ENCODE measurements around the gene WIPI1.

The WIPI1 gene

DNA sequence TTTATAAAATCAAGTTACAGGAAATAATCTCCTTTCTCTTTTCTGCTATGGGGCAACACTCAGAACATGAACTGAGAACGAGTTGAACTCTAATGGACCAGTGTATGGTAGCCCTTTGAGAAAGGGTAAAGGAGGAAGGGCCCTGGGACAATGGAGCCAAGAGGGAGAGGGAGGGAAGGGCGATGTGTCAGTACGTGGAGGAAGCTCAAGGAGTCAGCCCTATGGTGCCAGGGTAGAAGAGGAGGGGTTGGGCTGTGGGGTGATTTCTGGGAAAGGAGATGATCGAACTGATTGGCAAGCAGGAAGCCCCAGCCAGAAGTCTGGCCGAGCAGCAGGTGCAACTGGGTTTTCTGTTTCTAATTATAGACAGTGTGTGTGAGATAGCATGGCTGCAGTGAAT lies 4.3 kb upstream of the WIPI1 start:
- DNase-seq (ENCODE audit: low read depth in 1 of 2, low spot score in 1 of 2), result no peak
- Histone ChIP-seq H3K27me3 (ENCODE audit: insufficient read depth, poor library complexity, severe bottlenecking) (no peaks in the 10 kb centered on the region), H3K27ac (replicated peaks) (no peak overlapping the region), H3K4me3 (replicated peaks; ENCODE audit: insufficient read depth, low read length) (no peak overlapping the region)
- TF ChIP-seq, protein P1, sequence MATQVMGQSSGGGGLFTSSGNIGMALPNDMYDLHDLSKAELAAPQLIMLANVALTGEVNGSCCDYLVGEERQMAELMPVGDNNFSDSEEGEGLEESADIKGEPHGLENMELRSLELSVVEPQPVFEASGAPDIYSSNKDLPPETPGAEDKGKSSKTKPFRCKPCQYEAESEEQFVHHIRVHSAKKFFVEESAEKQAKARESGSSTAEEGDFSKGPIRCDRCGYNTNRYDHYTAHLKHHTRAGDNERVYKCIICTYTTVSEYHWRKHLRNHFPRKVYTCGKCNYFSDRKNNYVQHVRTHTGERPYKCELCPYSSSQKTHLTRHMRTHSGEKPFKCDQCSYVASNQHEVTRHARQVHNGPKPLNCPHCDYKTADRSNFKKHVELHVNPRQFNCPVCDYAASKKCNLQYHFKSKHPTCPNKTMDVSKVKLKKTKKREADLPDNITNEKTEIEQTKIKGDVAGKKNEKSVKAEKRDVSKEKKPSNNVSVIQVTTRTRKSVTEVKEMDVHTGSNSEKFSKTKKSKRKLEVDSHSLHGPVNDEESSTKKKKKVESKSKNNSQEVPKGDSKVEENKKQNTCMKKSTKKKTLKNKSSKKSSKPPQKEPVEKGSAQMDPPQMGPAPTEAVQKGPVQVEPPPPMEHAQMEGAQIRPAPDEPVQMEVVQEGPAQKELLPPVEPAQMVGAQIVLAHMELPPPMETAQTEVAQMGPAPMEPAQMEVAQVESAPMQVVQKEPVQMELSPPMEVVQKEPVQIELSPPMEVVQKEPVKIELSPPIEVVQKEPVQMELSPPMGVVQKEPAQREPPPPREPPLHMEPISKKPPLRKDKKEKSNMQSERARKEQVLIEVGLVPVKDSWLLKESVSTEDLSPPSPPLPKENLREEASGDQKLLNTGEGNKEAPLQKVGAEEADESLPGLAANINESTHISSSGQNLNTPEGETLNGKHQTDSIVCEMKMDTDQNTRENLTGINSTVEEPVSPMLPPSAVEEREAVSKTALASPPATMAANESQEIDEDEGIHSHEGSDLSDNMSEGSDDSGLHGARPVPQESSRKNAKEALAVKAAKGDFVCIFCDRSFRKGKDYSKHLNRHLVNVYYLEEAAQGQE (IDR thresholded peaks at IDR 0.05; ENCODE audit: insufficient replicate concordance, low read depth), result no peak
- no peak for TF ChIP-seq CTCF (IDR thresholded peaks at IDR 0.05; ENCODE audit: insufficient read depth, low read length)
- TF ChIP-seq GABPA (IDR thresholded peaks at IDR 0.05; ENCODE audit: low read depth), result no peak
- no peak for TF ChIP-seq SPI1 (IDR thresholded peaks at IDR 0.05; ENCODE audit: borderline replicate concordance, low read depth)
- no peak for TF ChIP-seq POLR2AphosphoS5 (IDR thresholded peaks at IDR 0.05; ENCODE audit: low read depth)

GRCh38 chr17:68461122-68461539 lies 3.8 kb upstream of the WIPI1 start:
- Histone ChIP-seq H3K27me3 (ENCODE audit: insufficient read depth, poor library complexity, severe bottlenecking) (no peaks in the 10 kb centered on the region), H3K4me3 (replicated peaks; ENCODE audit: insufficient read depth, low read length) (no peak overlapping the region), H3K27ac (replicated peaks) (no peak overlapping the region)
- TF ChIP-seq, protein P1 (IDR thresholded peaks at IDR 0.05; ENCODE audit: insufficient replicate concordance, low read depth), result no peak
- TF ChIP-seq POLR2AphosphoS5 (IDR thresholded peaks at IDR 0.05; ENCODE audit: low read depth), result no peak
- no peak for TF ChIP-seq CTCF (IDR thresholded peaks at IDR 0.05; ENCODE audit: insufficient read depth, low read length)
- no peak for TF ChIP-seq GABPA (IDR thresholded peaks at IDR 0.05; ENCODE audit: low read depth)
- TF ChIP-seq SPI1 (IDR thresholded peaks at IDR 0.05; ENCODE audit: borderline replicate concordance, low read depth), result no peak
- DNase-seq (ENCODE audit: low read depth in 1 of 2, low spot score in 1 of 2), result no peak

DNA sequence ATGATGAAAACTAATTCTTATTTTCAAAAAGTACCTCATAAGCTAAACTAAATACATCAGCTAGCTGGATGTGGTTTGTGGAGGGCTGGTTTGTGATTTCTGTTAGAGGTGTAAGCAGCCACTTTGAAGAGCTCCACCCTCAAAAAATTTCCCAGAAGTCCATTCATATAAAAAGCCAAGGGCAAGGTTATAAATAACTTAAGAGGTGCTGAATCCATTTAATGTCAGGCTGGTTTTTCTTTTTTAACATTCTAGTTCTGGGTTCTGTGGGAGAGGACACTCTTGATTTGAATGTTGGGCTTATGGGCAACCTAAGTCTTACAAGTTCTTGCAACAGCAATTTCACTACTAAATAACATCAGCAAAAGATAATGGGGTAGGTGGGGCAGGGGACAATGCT lies 3.4 kb upstream of the WIPI1 start:
- no peak for DNase-seq (ENCODE audit: low read depth in 1 of 2, low spot score in 1 of 2)
- TF ChIP-seq CTCF (IDR thresholded peaks at IDR 0.05; ENCODE audit: insufficient read depth, low read length) (no peak), GABPA (IDR thresholded peaks at IDR 0.05; ENCODE audit: low read depth) (no peak), SPI1 (IDR thresholded peaks at IDR 0.05; ENCODE audit: borderline replicate concordance, low read depth) (no peak), POLR2AphosphoS5 (IDR thresholded peaks at IDR 0.05; ENCODE audit: low read depth) (no peak)
- TF ChIP-seq, protein P1 (IDR thresholded peaks at IDR 0.05; ENCODE audit: insufficient replicate concordance, low read depth), result no peak
- no peak overlapping the region for H3K27ac ChIP-seq (replicated peaks)
- H3K4me3 ChIP-seq (replicated peaks; ENCODE audit: insufficient read depth, low read length), result no peak overlapping the region
- H3K27me3 ChIP-seq (ENCODE audit: insufficient read depth, poor library complexity, severe bottlenecking), result no peaks in the 10 kb centered on the region

All from HL-60 (cell line).